Endometrium (tissue), 2 donors: ENCODE measurements around the gene NRCAM.

Source experiments
- FAIRE-seq: peaks from 2 replicates; lab custom pipeline; 2012; peaks lifted over from hg19 to GRCh38; lab: Jason Lieb, UNC
- donor health status: control.
- donor health status: control.

The NRCAM gene

GRCh38 chr7:108459922-108460551 lies 3.8 kb upstream of the NRCAM start:
- no peak for FAIRE-seq

GRCh38 chr7:108457871-108458270 lies 1.6 kb upstream of the NRCAM start:
- no peak for FAIRE-seq

GRCh38 chr7:108456845-108457540 lies 757 bp upstream of the NRCAM start:
- no peak for FAIRE-seq

- no peak for FAIRE-seq
These were observed 662 bp downstream of the NRCAM start for GRCh38 chr7:108455551-108455997.

- no peak for FAIRE-seq
These were observed 1.3 kb downstream of the NRCAM start for GRCh38 chr7:108454674-108455550.

- no peak for FAIRE-seq
These were observed 1.9 kb downstream of the NRCAM start for GRCh38 chr7:108454317-108454673.

GRCh38 chr7:108453320-108453719 lies 2.9 kb downstream of the NRCAM start:
- FAIRE-seq, result no peak

GRCh38 chr7:108452707-108453106 lies 3.5 kb downstream of the NRCAM start:
- no peak for FAIRE-seq

- FAIRE-seq, result no peak
These were observed 4.9 kb downstream of the NRCAM start for GRCh38 chr7:108451296-108451848.

- no peak for FAIRE-seq
These were observed 6.1 kb downstream of the NRCAM start for GRCh38 chr7:108450160-108450559.

- no peak for FAIRE-seq
These were observed 6.7 kb downstream of the NRCAM start for GRCh38 chr7:108449521-108449920.

GRCh38 chr7:108448584-108449505 lies 7.4 kb downstream of the NRCAM start:
- FAIRE-seq, result no peak

GRCh38 chr7:108442039-108442568 lies 14.1 kb downstream of the NRCAM start:
- no peak for FAIRE-seq

- FAIRE-seq, result no peak
These were observed 14.8 kb downstream of the NRCAM start for GRCh38 chr7:108441392-108441955.

- FAIRE-seq, result no peak
These were observed 15.6 kb downstream of the NRCAM start for GRCh38 chr7:108440613-108441012.

- no peak for FAIRE-seq
These were observed 19.3 kb downstream of the NRCAM start for GRCh38 chr7:108436906-108437305.

- FAIRE-seq, result no peak
These were observed 22.2 kb downstream of the NRCAM start for GRCh38 chr7:108434010-108434409.

GRCh38 chr7:108431099-108431498 lies 25.1 kb downstream of the NRCAM start:
- no peak for FAIRE-seq

- FAIRE-seq, result no peak
These were observed 25.6 kb downstream of the NRCAM start for GRCh38 chr7:108430664-108431063.

GRCh38 chr7:108427766-108428165 lies 28.5 kb downstream of the NRCAM start:
- no peak for FAIRE-seq

GRCh38 chr7:108425714-108426275 lies 30.4 kb downstream of the NRCAM start:
- FAIRE-seq, result no peak
